ENCODE results near the gene ME1. TPM values are rescaled to one million over a fixed set of nuclear protein-coding genes. Genes with fewer than 3 reads are reported as not detected.
"Not testable (repeated sequence)": the region's sequence is repeated elsewhere in the genome, so short reads cannot be mapped to it uniquely, and the experiment has no call there.

Gene ME1
- total RNA-seq, 1 experiment from 2014 or later: 3.9 TPM

- Histone ChIP-seq H3K27me3 (ENCODE audit: control insufficient read depth, insufficient read depth, low read length) (no peaks in the 10 kb centered on the region), H3K4me3 (ENCODE audit: insufficient read depth, low read depth, low read length) (no peak overlapping the region), H3K36me3 (replicated peaks; ENCODE audit: control insufficient read depth, insufficient read depth, low read length) (no peaks in the 10 kb centered on the region)
- no peak for DNase-seq
Measured at GRCh38 chr6:83413068-83413467, 17.8 kb downstream of the ME1 start.

GRCh38 chr6:83411731-83412130 lies 19.1 kb downstream of the ME1 start:
- Histone ChIP-seq H3K36me3 (replicated peaks; ENCODE audit: control insufficient read depth, insufficient read depth, low read length) (no peaks in the 10 kb centered on the region), H3K27me3 (ENCODE audit: control insufficient read depth, insufficient read depth, low read length) (no peaks in the 10 kb centered on the region), H3K4me3 (ENCODE audit: insufficient read depth, low read depth, low read length) (no peak overlapping the region)
- DNase-seq: no peak

- no peak for DNase-seq
- no peaks in the 10 kb centered on the region for H3K36me3 ChIP-seq (replicated peaks; ENCODE audit: control insufficient read depth, insufficient read depth, low read length)
- no peaks in the 10 kb centered on the region for H3K27me3 ChIP-seq (ENCODE audit: control insufficient read depth, insufficient read depth, low read length)
- no peak overlapping the region for H3K4me3 ChIP-seq (ENCODE audit: insufficient read depth, low read depth, low read length)
Measured at GRCh38 chr6:83403191-83403590, 27.7 kb downstream of the ME1 start.

GRCh38 chr6:83389606-83390005 lies 41.2 kb downstream of the ME1 start:
- Histone ChIP-seq H3K27me3 (ENCODE audit: control insufficient read depth, insufficient read depth, low read length) (no peaks in the 10 kb centered on the region), H3K4me3 (ENCODE audit: insufficient read depth, low read depth, low read length) (no peak overlapping the region), H3K36me3 (replicated peaks; ENCODE audit: control insufficient read depth, insufficient read depth, low read length) (no peaks in the 10 kb centered on the region)
- no peak for DNase-seq

GRCh38 chr6:83385473-83385872 lies 45.4 kb downstream of the ME1 start:
- Histone ChIP-seq H3K27me3 (ENCODE audit: control insufficient read depth, insufficient read depth, low read length) (no peaks in the 10 kb centered on the region), H3K36me3 (replicated peaks; ENCODE audit: control insufficient read depth, insufficient read depth, low read length) (no peaks in the 10 kb centered on the region), H3K4me3 (ENCODE audit: insufficient read depth, low read depth, low read length) (no peak overlapping the region)
- no peak for DNase-seq

- no peak overlapping the region for H3K4me3 ChIP-seq (ENCODE audit: insufficient read depth, low read depth, low read length)
- no peak for DNase-seq
Measured at GRCh38 chr6:83384751-83385150, 46.1 kb downstream of the ME1 start.

GRCh38 chr6:83381949-83382348 lies 48.9 kb downstream of the ME1 start:
- Histone ChIP-seq H3K36me3 (replicated peaks; ENCODE audit: control insufficient read depth, insufficient read depth, low read length) (no peaks in the 10 kb centered on the region), H3K27me3 (ENCODE audit: control insufficient read depth, insufficient read depth, low read length) (no peaks in the 10 kb centered on the region), H3K4me3 (ENCODE audit: insufficient read depth, low read depth, low read length) (no peak overlapping the region)
- DNase-seq: no peak

More at GRCh38 chr6:83384751-83385150, 46.1 kb downstream of the ME1 start:
- Histone ChIP-seq H3K36me3 (replicated peaks; ENCODE audit: control insufficient read depth, insufficient read depth, low read length) (no peaks in the 10 kb centered on the region), H3K27me3 (ENCODE audit: control insufficient read depth, insufficient read depth, low read length) (no peaks in the 10 kb centered on the region)

GRCh38 chr6:83378621-83379388 lies 52.0 kb downstream of the ME1 start:
- no peaks in the 10 kb centered on the region for H3K27me3 ChIP-seq (ENCODE audit: control insufficient read depth, insufficient read depth, low read length)
- H3K36me3 ChIP-seq (replicated peaks; ENCODE audit: control insufficient read depth, insufficient read depth, low read length): no peaks in the 10 kb centered on the region
- no peak for DNase-seq
- no peak overlapping the region for H3K4me3 ChIP-seq (ENCODE audit: insufficient read depth, low read depth, low read length)

GRCh38 chr6:83371423-83371822 lies 59.4 kb downstream of the ME1 start:
- DNase-seq: no peak
- Histone ChIP-seq H3K4me3 (ENCODE audit: insufficient read depth, low read depth, low read length) (no peak overlapping the region), H3K36me3 (replicated peaks; ENCODE audit: control insufficient read depth, insufficient read depth, low read length) (no peaks in the 10 kb centered on the region), H3K27me3 (ENCODE audit: control insufficient read depth, insufficient read depth, low read length) (no peaks in the 10 kb centered on the region)

GRCh38 chr6:83370567-83370966 lies 60.3 kb downstream of the ME1 start:
- DNase-seq: no peak
- no peaks in the 10 kb centered on the region for H3K36me3 ChIP-seq (replicated peaks; ENCODE audit: control insufficient read depth, insufficient read depth, low read length)
- no peaks in the 10 kb centered on the region for H3K27me3 ChIP-seq (ENCODE audit: control insufficient read depth, insufficient read depth, low read length)
- no peak overlapping the region for H3K4me3 ChIP-seq (ENCODE audit: insufficient read depth, low read depth, low read length)

- Histone ChIP-seq H3K36me3 (replicated peaks; ENCODE audit: control insufficient read depth, insufficient read depth, low read length) (no peaks in the 10 kb centered on the region), H3K27me3 (ENCODE audit: control insufficient read depth, insufficient read depth, low read length) (no peaks in the 10 kb centered on the region), H3K4me3 (ENCODE audit: insufficient read depth, low read depth, low read length) (no peak overlapping the region)
- DNase-seq: no peak
Measured at GRCh38 chr6:83369692-83370091, 61.2 kb downstream of the ME1 start.

GRCh38 chr6:83368577-83368976 lies 62.3 kb downstream of the ME1 start:
- no peak for DNase-seq
- Histone ChIP-seq H3K36me3 (replicated peaks; ENCODE audit: control insufficient read depth, insufficient read depth, low read length) (no peaks in the 10 kb centered on the region), H3K4me3 (ENCODE audit: insufficient read depth, low read depth, low read length) (no peak overlapping the region), H3K27me3 (ENCODE audit: control insufficient read depth, insufficient read depth, low read length) (no peaks in the 10 kb centered on the region)

GRCh38 chr6:83367104-83367503 lies 63.7 kb downstream of the ME1 start:
- Histone ChIP-seq H3K36me3 (replicated peaks; ENCODE audit: control insufficient read depth, insufficient read depth, low read length) (no peaks in the 10 kb centered on the region), H3K27me3 (ENCODE audit: control insufficient read depth, insufficient read depth, low read length) (no peaks in the 10 kb centered on the region), H3K4me3 (ENCODE audit: insufficient read depth, low read depth, low read length) (no peak overlapping the region)
- no peak for DNase-seq

GRCh38 chr6:83365931-83366330 lies 64.9 kb downstream of the ME1 start:
- Histone ChIP-seq H3K36me3 (replicated peaks; ENCODE audit: control insufficient read depth, insufficient read depth, low read length) (no peaks in the 10 kb centered on the region), H3K27me3 (ENCODE audit: control insufficient read depth, insufficient read depth, low read length) (no peaks in the 10 kb centered on the region), H3K4me3 (ENCODE audit: insufficient read depth, low read depth, low read length) (no peak overlapping the region)
- DNase-seq: no peak

GRCh38 chr6:83362349-83362748 lies 68.5 kb downstream of the ME1 start:
- H3K27me3 ChIP-seq (ENCODE audit: control insufficient read depth, insufficient read depth, low read length); H3K36me3 ChIP-seq (replicated peaks; ENCODE audit: control insufficient read depth, insufficient read depth, low read length); DNase-seq; H3K4me3 ChIP-seq (ENCODE audit: insufficient read depth, low read depth, low read length): not testable (repeated sequence)

- no peak for DNase-seq
- Histone ChIP-seq H3K27me3 (ENCODE audit: control insufficient read depth, insufficient read depth, low read length) (no peaks in the 10 kb centered on the region), H3K36me3 (replicated peaks; ENCODE audit: control insufficient read depth, insufficient read depth, low read length) (no peaks in the 10 kb centered on the region), H3K4me3 (ENCODE audit: insufficient read depth, low read depth, low read length) (no peak overlapping the region)
Measured at GRCh38 chr6:83359638-83360037, 71.2 kb downstream of the ME1 start.

Measured in H7 (cell line).